ENCODE results near the gene VPS45.

The VPS45 gene

DNA sequence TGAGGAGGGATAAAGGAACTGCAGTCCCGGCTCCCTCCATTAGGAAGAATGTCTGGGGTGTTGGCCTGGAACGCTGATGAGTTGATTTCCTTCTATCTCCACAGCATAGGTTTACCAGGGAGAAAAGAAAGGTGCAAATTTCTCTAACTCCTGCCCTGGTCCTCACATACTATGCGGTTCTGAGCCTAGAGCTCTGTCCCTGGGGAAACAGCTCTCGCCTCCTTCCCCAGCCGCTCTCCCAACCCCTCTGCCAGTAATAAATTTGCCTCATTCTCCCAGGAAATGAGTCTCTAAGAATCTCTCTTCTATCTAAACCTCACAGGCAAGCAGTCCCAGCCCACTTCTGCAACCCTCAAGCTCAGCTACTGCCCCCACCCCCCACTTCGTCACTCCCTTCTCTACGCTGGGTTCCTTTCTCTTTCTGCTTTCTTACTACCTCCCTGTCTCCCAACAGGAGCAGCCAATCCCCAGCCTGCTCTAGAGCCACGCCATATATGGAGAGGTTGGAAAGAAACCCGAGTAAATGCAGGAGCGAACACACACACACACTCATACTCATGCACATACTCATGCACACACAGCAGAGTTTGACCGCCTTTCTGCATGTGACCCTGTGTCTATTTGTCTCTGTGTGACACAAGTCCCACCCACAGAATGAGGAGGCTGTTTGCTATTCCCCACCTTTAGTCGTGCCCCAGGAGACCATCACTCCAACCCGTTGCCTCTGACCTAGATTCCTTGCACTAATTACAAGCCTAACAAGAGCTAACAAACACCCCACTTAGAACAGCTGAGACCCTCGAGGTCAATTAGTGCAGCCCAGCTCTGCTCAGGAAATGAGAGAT lies 95.5 kb downstream of the VPS45 start (continued):
- TF ChIP-seq ZNF645 (tag by site-specific recombination; IDR thresholded peaks at IDR 0.05) (no peak), GLIS1 (tag by site-specific recombination; IDR thresholded peaks at IDR 0.05) (peak; percentile 77), BCL11A (tag by site-specific recombination; IDR thresholded peaks at IDR 0.05; ENCODE audit: low read depth) (no peak), ZNF488 (tag by site-specific recombination; IDR thresholded peaks at IDR 0.05) (no peak), ZNF626 (tag by site-specific recombination; IDR thresholded peaks at IDR 0.05) (no peak), KLF9 (tag by site-specific recombination; IDR thresholded peaks at IDR 0.05; ENCODE audit: low read depth) (peak; percentile 65; the same call in 1 of the 2 replicates), ZNF580 (tag by site-specific recombination; IDR thresholded peaks at IDR 0.05) (peak; percentile 95), ZNF664 (tag by site-specific recombination; IDR thresholded peaks at IDR 0.05) (no peak), ZNF623 (tag by site-specific recombination; IDR thresholded peaks at IDR 0.05) (no peak), ZFP37 (tag by site-specific recombination; IDR thresholded peaks at IDR 0.05) (no peak), ZIC2 (tag by site-specific recombination; IDR thresholded peaks at IDR 0.05) (0 out of 2 replicates have a peak, but pooled peaks have one; percentile 33), ZNF677 (tag by site-specific recombination; IDR thresholded peaks at IDR 0.05) (no peak), ZNF354C (tag by site-specific recombination; IDR thresholded peaks at IDR 0.05; ENCODE audit: borderline replicate concordance, low read depth) (no peak), ZNF792 (tag by site-specific recombination; IDR thresholded peaks at IDR 0.05) (no peak), ZNF169 (tag by site-specific recombination; IDR thresholded peaks at IDR 0.05) (no peak), ZNF501 (tag by site-specific recombination; IDR thresholded peaks at IDR 0.05) (no peak), ZNF394 (tag by site-specific recombination; IDR thresholded peaks at IDR 0.05; ENCODE audit: borderline replicate concordance) (peak; percentile 12; the same call in 1 of the 2 replicates), TSHZ1 (tag by site-specific recombination; IDR thresholded peaks at IDR 0.05; ENCODE audit: borderline replicate concordance) (no peak), ZNF791 (tag by site-specific recombination; IDR thresholded peaks at IDR 0.05) (no peak), ZNF26 (tag by site-specific recombination; IDR thresholded peaks at IDR 0.05) (no peak), OVOL3 (tag by site-specific recombination; IDR thresholded peaks at IDR 0.05) (no peak), ZNF423 (tag by site-specific recombination; IDR thresholded peaks at IDR 0.05) (peak; percentile 35; the same call in 1 of the 2 replicates), ZNF324 (tag by site-specific recombination; IDR thresholded peaks at IDR 0.05) (no peak), MZF1 (tag by site-specific recombination; IDR thresholded peaks at IDR 0.05; ENCODE audit: borderline replicate concordance) (no peak), GLIS2 (tag by site-specific recombination; IDR thresholded peaks at IDR 0.05) (peak; percentile 65)
- TF ChIP-seq, protein P1, sequence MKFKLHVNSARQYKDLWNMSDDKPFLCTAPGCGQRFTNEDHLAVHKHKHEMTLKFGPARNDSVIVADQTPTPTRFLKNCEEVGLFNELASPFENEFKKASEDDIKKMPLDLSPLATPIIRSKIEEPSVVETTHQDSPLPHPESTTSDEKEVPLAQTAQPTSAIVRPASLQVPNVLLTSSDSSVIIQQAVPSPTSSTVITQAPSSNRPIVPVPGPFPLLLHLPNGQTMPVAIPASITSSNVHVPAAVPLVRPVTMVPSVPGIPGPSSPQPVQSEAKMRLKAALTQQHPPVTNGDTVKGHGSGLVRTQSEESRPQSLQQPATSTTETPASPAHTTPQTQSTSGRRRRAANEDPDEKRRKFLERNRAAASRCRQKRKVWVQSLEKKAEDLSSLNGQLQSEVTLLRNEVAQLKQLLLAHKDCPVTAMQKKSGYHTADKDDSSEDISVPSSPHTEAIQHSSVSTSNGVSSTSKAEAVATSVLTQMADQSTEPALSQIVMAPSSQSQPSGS (tag by site-specific recombination; IDR thresholded peaks at IDR 0.05; ENCODE audit: low read depth) = no peak
- TF ChIP-seq, protein P2, sequence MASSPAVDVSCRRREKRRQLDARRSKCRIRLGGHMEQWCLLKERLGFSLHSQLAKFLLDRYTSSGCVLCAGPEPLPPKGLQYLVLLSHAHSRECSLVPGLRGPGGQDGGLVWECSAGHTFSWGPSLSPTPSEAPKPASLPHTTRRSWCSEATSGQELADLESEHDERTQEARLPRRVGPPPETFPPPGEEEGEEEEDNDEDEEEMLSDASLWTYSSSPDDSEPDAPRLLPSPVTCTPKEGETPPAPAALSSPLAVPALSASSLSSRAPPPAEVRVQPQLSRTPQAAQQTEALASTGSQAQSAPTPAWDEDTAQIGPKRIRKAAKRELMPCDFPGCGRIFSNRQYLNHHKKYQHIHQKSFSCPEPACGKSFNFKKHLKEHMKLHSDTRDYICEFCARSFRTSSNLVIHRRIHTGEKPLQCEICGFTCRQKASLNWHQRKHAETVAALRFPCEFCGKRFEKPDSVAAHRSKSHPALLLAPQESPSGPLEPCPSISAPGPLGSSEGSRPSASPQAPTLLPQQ (tag by site-specific recombination; IDR thresholded peaks at IDR 0.05) = no peak; the same call in 1 of the 2 replicates
